ENCODE data around the gene HOXA4.

Gene HOXA4

GRCh38 chr7:27083646-27084045, 46.9 kb downstream of the HOXA4 start:
- no peak for DNase-seq

GRCh38 chr7:27082171-27082570, 48.4 kb downstream of the HOXA4 start:
- no peak for DNase-seq

GRCh38 chr7:27080844-27081436, 49.6 kb downstream of the HOXA4 start:
- DNase-seq: no peak

DNA sequence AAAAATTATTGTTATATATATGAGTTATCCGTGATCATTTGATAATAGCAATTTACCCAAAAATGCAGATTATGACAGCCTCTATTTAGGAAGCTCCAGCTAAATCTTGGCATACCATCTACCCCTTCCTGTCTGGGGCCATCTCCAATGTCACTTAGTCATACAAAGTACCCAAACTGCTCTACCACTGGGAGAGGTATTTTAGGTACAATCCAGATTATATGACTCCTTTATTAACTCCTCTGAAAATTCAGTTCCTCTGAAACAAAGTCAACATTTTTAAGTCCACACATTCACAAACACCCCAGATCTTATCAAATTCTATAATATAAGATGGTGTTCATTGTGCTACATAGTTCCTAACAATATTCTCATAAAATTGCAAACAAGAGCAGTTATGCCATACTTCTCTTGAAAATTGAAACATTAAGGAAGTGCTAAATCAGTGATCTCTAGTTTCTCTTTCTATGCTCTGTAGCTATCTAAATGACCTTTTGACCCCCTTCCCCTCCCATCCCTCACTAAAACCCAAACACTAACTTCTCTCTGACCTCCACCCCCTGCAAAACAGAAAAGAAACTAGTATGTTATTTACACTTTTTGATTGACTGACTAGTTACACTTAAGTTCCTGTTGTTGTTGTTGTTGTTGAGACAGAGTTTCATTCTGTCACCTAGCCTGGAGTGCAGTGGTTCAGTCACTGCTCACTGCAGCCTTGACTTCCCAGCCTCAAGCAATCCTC, 51.2 kb downstream of the HOXA4 start:
- DNase-seq: no peak

DNA sequence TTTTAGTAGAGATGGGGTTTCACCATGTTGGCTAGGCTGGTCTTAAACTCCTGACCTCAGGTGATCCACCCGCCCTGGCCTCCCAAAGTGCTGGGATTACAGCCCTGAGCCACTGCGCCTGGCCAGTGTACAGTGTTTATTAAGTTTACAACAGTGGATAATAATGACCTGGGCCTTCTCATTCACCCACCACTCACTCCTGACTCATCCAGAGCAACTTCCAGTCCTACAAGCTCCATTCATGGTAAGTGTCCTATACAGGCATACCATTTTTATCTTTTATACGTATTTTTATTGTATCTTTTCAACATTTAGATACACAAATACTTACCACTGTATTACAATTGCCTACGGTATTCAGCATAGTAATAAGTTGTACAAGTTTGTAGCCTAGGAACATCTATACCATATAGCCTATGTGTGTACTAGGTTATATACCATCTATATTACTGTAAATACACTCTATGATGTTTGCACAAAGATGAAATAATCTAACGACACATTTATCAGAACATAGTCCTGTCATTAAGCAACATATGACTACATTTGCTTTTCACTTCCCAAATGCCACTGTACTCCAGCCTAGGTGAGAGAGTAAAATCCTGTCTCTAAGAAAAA, 51.8 kb downstream of the HOXA4 start:
- DNase-seq: no peak

Measured in stimulated activated CD4-positive, alpha-beta T cell treated with anti-CD3 and anti-CD28 coated beads, Interleukin-12 subunit alpha, Interleukin-12 subunit beta, amount 100 ng/mL, for 4 hours (primary cell).